Transverse colon (tissue), 4 donors: ENCODE measurements around the gene SLMAP. TPM values are rescaled to one million over a fixed set of nuclear protein-coding genes. Genes with fewer than 3 reads are reported as not detected.

Source experiments
- DNase-seq: peaks from one replicate; pipeline ENCODE4 v3.0.0-alpha.2; 2019
- H3K27ac ChIP-seq, 4 donors: fragments of 200-600 bp; sonication (generic); 2 replicates each; pipeline ENCODE4 v1.5.1; 2016 to 2018; ENCODE audit warnings: inconsistent platforms in 4 of 4
- H3K27me3 ChIP-seq: fragments of 200-600 bp; sonication (generic); 2 replicates; pipeline ENCODE4 v1.5.1; 2017; ENCODE audit warnings: inconsistent platforms
- H3K36me3 ChIP-seq, 4 donors: fragments of 200-600 bp; sonication (generic); 2 replicates each; pipeline ENCODE4 v1.5.1; 2017 to 2019; ENCODE audit warnings: inconsistent platforms in 4 of 4
- H3K4me1 ChIP-seq, 4 donors: fragments of 200-600 bp; sonication (generic); 2 replicates each; pipeline ENCODE4 v1.5.1; 2017 to 2020; ENCODE audit warnings: inconsistent platforms in 4 of 4
- H3K4me3 ChIP-seq, 4 donors: fragments of 200-600 bp; sonication (generic); 1 replicate in 1 of 4; 2 replicates in 3 of 4; pipeline versions ENCODE4 v1.5.1 to v1.6.1; 2017 to 2019; ENCODE audit warnings: inconsistent platforms in 4 of 4
- H3K9me3 ChIP-seq, 2 donors: fragments of 200-600 bp; sonication (generic); 2 replicates each; pipeline ENCODE4 v1.5.1; 2017 to 2019; ENCODE audit warnings: inconsistent platforms in 2 of 2
- CTCF ChIP-seq, 5 experiments: fragments of 200-600 bp in 3 of 5; fragments of 450-650 bp in 2 of 5; sonication (generic) in 3 of 5; IDR thresholded peaks; 1 replicate in 2 of 5; 2 replicates in 3 of 5; pipeline ENCODE4 v1.5.1; 2016 to 2017; ENCODE audit warnings: antibody characterized with exemption in 5 of 5, inconsistent platforms in 3 of 5, mild to moderate bottlenecking in 2 of 5, moderate library complexity in 1 of 5
- EP300 ChIP-seq: sonication (generic); formaldehyde crosslinking; IDR thresholded peaks from one replicate; pipeline ENCODE4 v1.6.1; 2017; ENCODE audit warnings: antibody characterized with exemption, low read depth
- POLR2A ChIP-seq: fragments of 450-650 bp; IDR thresholded peaks from one replicate; pipeline ENCODE4 v1.6.1; 2016; ENCODE audit warnings: antibody characterized with exemption, mild to moderate bottlenecking, moderate library complexity
- POLR2AphosphoS5 ChIP-seq, 3 donors: sonication (generic); formaldehyde crosslinking; IDR thresholded peaks; one replicate each; pipeline ENCODE4 v1.6.1; 2016; ENCODE audit warnings: antibody characterized with exemption in 3 of 3
- WGBS, 2 donors: methylation state at CpG; one replicate each; pipeline ENCODE4 v1.1.5; 2018; ENCODE audit warnings: low coverage in 1 of 2; 5-methylcytosine and 5-hydroxymethylcytosine counted together
- in situ Hi-C, 4 donors: fragments of 200-750 bp; cut with MboI; loops; one replicate each; pipeline versions ENCODE4 v1.15.0 to v1.15.1; 2017; ENCODE audit warnings: low sequenced_read_pairs in 3 of 4, low pct_ligation_motif_present in 1 of 4, low pct_unique_long_range_greater_than_20kb in 1 of 4
- intact Hi-C: fragments of 100-400 bp; cut with DNase I; formaldehyde crosslinking; loops from one replicate; pipeline ENCODE4 v1.15.1; 2023; ENCODE audit warnings: low total_unique reads
- total RNA-seq, 4 donors: library from RNA; depleted of rRNA; stranded (reverse); fragments of >200 nt; gene quantifications; one replicate each; pipeline ENCODE4 v1.1.0, GENCODE V29; 2016

Gene SLMAP
- total RNA-seq, 4 donors from 2014 or later: 111 to 162 (median 119) TPM

GRCh38 chr3:57956119-57956832 lies 200.2 kb downstream of the SLMAP start:
- H3K36me3 ChIP-seq: no peaks in the 10 kb centered on the region
- TF ChIP-seq CTCF (IDR thresholded peaks at IDR 0.05) (no peak), POLR2AphosphoS5 (IDR thresholded peaks at IDR 0.05) (no peak), POLR2A (no peak), EP300 (no peak)
- H3K4me1 ChIP-seq: peaks cover 20 to 60% (median 28%) of the 10 kb centered on the region in 4 donors
- DNase-seq: no peak
- in situ Hi-C loops: no loop called here
- intact Hi-C loops: no loop called here
- 76 to 81% methylated on average over 2 to 3 of the region's 3 CpGs for WGBS, 2 donors
- no peaks in the 10 kb centered on the region for H3K27me3 ChIP-seq
- H3K4me3 ChIP-seq: no peak overlapping the region
- H3K27ac ChIP-seq: peak overlapping the region in 1 of 4 donors; percentile 17
- no peaks in the 10 kb centered on the region for H3K9me3 ChIP-seq

GRCh38 chr3:57956833-57957174 lies 200.7 kb downstream of the SLMAP start:
- no peak for DNase-seq
- H3K27me3 ChIP-seq: no peaks in the 10 kb centered on the region
- TF ChIP-seq EP300: no peak
- no peak for TF ChIP-seq CTCF (IDR thresholded peaks at IDR 0.05)
- no peak for TF ChIP-seq POLR2A
- TF ChIP-seq POLR2AphosphoS5 (IDR thresholded peaks at IDR 0.05): no peak
- intact Hi-C loops: no loop called here
- in situ Hi-C loops: no loop called here
- peak overlapping the region in 1 of 4 donors; percentile 17 for H3K27ac ChIP-seq
- 71% methylated on average over 2 of the region's 2 CpGs; no CpG with 5 or more reads in 1 of the 2 donors for WGBS, 2 donors
- H3K4me3 ChIP-seq: no peak overlapping the region
- H3K36me3 ChIP-seq: no peaks in the 10 kb centered on the region
- no peaks in the 10 kb centered on the region for H3K9me3 ChIP-seq
- peaks cover 15 to 59% (median 23%) of the 10 kb centered on the region in 4 donors for H3K4me1 ChIP-seq

- intact Hi-C loops (no loop called here), in situ Hi-C loops (no loop called here)
- Histone ChIP-seq H3K36me3 (no peaks in the 10 kb centered on the region), H3K27me3 (no peaks in the 10 kb centered on the region), H3K4me1 (peaks cover 12 to 54% (median 19%) of the 10 kb centered on the region in 4 donors), H3K4me3 (no peak overlapping the region), H3K27ac (peak overlapping the region; percentile 69 to 81 (median 75)), H3K9me3 (no peaks in the 10 kb centered on the region)
- no peak for DNase-seq
- 90% methylated on average over 1 of the region's 1 CpG for WGBS, 2 donors
- no peak for TF ChIP-seq CTCF (IDR thresholded peaks at IDR 0.05)
- no peak for TF ChIP-seq POLR2AphosphoS5 (IDR thresholded peaks at IDR 0.05)
- TF ChIP-seq POLR2A: no peak
- TF ChIP-seq EP300: no peak
Measured at GRCh38 chr3:57957824-57958223, 201.7 kb downstream of the SLMAP start.

- Histone ChIP-seq H3K9me3 (no peaks in the 10 kb centered on the region), H3K27me3 (no peaks in the 10 kb centered on the region), H3K4me1 (peaks cover 12 to 47% (median 19%) of the 10 kb centered on the region in 4 donors), H3K4me3 (no peak overlapping the region), H3K36me3 (no peaks in the 10 kb centered on the region), H3K27ac (peak overlapping the region; percentile 69 to 81 (median 75))
- WGBS, 2 donors: 53 to 77% methylated on average over 3 to 12 of the region's 13 CpGs
- intact Hi-C loops: no loop called here
- peak; percentile 64 for DNase-seq
- in situ Hi-C loops: no loop called here
- TF ChIP-seq EP300: no peak
- no peak for TF ChIP-seq POLR2A
- no peak for TF ChIP-seq POLR2AphosphoS5 (IDR thresholded peaks at IDR 0.05)
- TF ChIP-seq CTCF (IDR thresholded peaks at IDR 0.05): peak in 1 of 5 experiments; percentile 16
Measured at GRCh38 chr3:57958642-57959422, 202.7 kb downstream of the SLMAP start.
